ENCODE results near the gene PLK1. TPM values are rescaled to one million over a fixed set of nuclear protein-coding genes. Genes with fewer than 3 reads are reported as not detected.
A peak's percentile ranks its signal among the peaks of the same experiment; 100 is the strongest.

The PLK1 gene
- total and polyA plus RNA-seq, 3 donors from 2014 or later, result 26.3 to 94.7 (median 44.5) TPM

DNA sequence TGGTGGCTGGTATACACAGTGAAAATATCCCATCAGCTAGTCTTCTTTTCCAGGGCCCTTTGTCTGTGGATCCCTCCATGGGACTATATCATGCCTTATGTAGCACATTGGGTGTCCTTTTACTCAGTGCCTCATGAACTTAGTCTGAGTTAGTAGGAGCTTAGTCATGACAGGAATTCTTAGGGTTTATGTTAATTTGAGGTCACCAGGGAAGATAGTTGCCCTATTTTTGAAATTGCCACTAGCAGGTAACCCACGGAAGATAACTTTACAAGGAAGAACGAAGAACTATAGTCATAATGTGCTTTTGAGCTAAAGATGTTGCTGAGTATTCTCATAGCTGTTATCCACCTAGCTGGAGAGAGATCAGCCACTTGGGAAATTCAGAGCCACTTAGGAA, 14.8 kb upstream of the PLK1 start:
- Histone ChIP-seq H3K9me3 (no peaks in the 10 kb centered on the region), H3K27ac (no peak overlapping the region), H3K36me3 (ENCODE audit: low read depth, missing control alignments) (no peaks in the 10 kb centered on the region), H3K4me1 (no peaks in the 10 kb centered on the region), H3K4me3 (no peak overlapping the region), H3K27me3 (no peaks in the 10 kb centered on the region)
- TF ChIP-seq, protein P1, sequence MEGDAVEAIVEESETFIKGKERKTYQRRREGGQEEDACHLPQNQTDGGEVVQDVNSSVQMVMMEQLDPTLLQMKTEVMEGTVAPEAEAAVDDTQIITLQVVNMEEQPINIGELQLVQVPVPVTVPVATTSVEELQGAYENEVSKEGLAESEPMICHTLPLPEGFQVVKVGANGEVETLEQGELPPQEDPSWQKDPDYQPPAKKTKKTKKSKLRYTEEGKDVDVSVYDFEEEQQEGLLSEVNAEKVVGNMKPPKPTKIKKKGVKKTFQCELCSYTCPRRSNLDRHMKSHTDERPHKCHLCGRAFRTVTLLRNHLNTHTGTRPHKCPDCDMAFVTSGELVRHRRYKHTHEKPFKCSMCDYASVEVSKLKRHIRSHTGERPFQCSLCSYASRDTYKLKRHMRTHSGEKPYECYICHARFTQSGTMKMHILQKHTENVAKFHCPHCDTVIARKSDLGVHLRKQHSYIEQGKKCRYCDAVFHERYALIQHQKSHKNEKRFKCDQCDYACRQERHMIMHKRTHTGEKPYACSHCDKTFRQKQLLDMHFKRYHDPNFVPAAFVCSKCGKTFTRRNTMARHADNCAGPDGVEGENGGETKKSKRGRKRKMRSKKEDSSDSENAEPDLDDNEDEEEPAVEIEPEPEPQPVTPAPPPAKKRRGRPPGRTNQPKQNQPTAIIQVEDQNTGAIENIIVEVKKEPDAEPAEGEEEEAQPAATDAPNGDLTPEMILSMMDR (IDR thresholded peaks at IDR 0.05), result no peak
- no peak for TF ChIP-seq POLR2A (IDR thresholded peaks at IDR 0.05)
- no peak for DNase-seq
- WGBS, 2 donors, result 91 to 93% methylated on average over 2 of the region's 2 CpGs
- intact Hi-C loops (cut with DNase I; ENCODE audit: low total_unique reads), result no loop called here

DNA sequence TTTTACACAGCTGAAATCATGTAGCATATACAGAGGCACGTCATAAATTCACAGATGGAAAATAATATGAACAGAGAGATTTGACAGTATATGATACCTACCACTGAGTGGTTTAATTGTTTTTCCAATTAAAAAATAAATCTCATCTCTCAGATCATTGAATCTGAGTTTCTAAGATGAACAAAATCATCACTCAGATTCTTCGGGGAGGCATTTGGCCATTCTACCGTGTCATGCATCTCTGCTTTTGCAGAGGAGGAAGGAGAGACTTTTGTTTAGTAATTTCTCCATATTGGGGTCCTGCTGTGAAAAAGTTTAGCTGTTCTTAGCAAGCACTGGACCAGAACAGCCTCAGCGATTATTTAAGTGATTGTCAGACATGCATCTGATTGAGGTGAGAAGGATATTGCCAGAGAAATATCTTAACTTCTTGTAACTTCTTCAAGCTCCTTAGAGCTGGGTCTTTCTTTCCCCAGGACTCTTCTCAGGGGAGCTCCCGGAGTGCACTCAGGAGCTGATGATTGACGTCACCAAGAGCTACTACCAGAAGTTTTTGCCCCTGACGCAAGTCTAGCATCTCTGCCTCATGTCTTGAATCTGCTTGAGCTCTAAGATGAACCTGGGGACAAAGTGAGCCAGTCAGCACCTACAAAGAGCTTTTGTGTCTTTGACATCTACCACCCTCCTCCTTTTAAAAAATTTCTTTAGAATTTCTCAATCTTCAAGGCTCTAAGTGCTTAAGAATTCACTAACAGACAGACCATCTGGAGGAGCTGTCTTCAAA, 11.9 kb upstream of the PLK1 start:
- TF ChIP-seq POLR2A (IDR thresholded peaks at IDR 0.05), result no peak
- TF ChIP-seq, protein P1 (IDR thresholded peaks at IDR 0.05), result no peak
- no peaks in the 10 kb centered on the region for H3K4me1 ChIP-seq
- WGBS, 2 donors, result 79 to 83% methylated on average over 7 of the region's 7 CpGs
- H3K9me3 ChIP-seq, result no peaks in the 10 kb centered on the region
- DNase-seq, result no peak
- H3K27me3 ChIP-seq, result no peaks in the 10 kb centered on the region
- intact Hi-C loops (cut with DNase I; ENCODE audit: low total_unique reads), result no loop called here
- peak overlapping the region in 1 of 2 donors; percentile 25 for H3K27ac ChIP-seq
- H3K36me3 ChIP-seq (ENCODE audit: low read depth, missing control alignments), result no peaks in the 10 kb centered on the region
- H3K4me3 ChIP-seq, result no peak overlapping the region

DNA sequence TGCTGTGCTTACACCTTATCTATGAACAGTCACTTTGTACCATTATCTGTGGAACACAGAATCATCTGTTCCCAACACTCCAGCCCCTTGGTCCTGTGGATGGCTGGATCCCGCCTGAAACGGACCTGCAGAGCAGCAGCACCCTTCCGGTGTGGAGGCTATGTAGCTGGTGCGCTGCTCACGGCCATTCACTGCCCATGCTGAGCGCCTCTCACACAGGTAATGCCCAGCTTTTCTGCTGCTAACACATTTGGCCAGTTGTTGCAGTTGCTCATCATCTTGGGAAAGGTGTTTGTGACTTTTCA, 11.4 kb upstream of the PLK1 start:
- Histone ChIP-seq H3K27ac (peak overlapping the region in 1 of 2 donors; percentile 25), H3K36me3 (ENCODE audit: low read depth, missing control alignments) (no peaks in the 10 kb centered on the region), H3K27me3 (no peaks in the 10 kb centered on the region), H3K4me1 (no peaks in the 10 kb centered on the region), H3K9me3 (no peaks in the 10 kb centered on the region), H3K4me3 (no peak overlapping the region)
- DNase-seq, result peak; percentile 40
- intact Hi-C loops (cut with DNase I; ENCODE audit: low total_unique reads), result no loop called here
- TF ChIP-seq, protein P1 (IDR thresholded peaks at IDR 0.05), result no peak
- TF ChIP-seq POLR2A (IDR thresholded peaks at IDR 0.05), result no peak
- 63 to 75% methylated on average over 6 of the region's 6 CpGs for WGBS, 2 donors

DNA sequence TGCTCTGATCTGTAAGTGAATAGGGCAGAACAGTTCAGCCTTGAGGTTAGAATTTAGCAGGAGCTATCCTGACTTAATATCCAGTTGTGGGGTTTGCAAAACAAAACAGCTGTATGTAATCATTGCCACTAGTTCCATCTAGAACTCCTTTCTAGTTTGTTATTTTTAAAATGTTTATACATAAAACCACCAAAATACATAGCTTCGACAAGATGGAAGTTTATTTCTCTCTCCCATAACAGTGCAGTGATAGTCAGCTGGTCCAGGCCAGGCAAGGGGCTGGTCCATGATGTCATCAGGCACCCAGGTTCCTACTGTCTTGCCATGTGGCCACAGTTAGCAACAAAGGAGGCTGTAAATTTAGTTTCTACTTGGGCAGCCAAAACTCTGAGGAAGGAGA, 10.5 kb upstream of the PLK1 start:
- H3K36me3 ChIP-seq (ENCODE audit: low read depth, missing control alignments), result no peaks in the 10 kb centered on the region
- WGBS, 2 donors, result 86 to 94% methylated on average over 1 of the region's 1 CpG
- intact Hi-C loops (cut with DNase I; ENCODE audit: low total_unique reads), result no loop called here

More for the DNA sequence above, 10.5 kb upstream of the PLK1 start:
- H3K4me3 ChIP-seq, result no peak overlapping the region
- no peaks in the 10 kb centered on the region for H3K9me3 ChIP-seq
- TF ChIP-seq POLR2A (IDR thresholded peaks at IDR 0.05), result no peak
- TF ChIP-seq, protein P1 (IDR thresholded peaks at IDR 0.05), result no peak
- no peaks in the 10 kb centered on the region for H3K27me3 ChIP-seq
- DNase-seq, result no peak
- no peak overlapping the region for H3K27ac ChIP-seq
- no peaks in the 10 kb centered on the region for H3K4me1 ChIP-seq

All from testis (tissue), 3 donors.